Measurements from ENCODE around the gene RNF135. TPM values are rescaled to one million over a fixed set of nuclear protein-coding genes. Genes with fewer than 3 reads are reported as not detected.
A peak's percentile ranks its signal among the peaks of the same experiment; 100 is the strongest.

RNF135 gene
- polyA plus RNA-seq, 1 donor (not counting 4 experiments of a cell fraction or from before 2014, with no cell fraction given): 13.6 TPM

DNA sequence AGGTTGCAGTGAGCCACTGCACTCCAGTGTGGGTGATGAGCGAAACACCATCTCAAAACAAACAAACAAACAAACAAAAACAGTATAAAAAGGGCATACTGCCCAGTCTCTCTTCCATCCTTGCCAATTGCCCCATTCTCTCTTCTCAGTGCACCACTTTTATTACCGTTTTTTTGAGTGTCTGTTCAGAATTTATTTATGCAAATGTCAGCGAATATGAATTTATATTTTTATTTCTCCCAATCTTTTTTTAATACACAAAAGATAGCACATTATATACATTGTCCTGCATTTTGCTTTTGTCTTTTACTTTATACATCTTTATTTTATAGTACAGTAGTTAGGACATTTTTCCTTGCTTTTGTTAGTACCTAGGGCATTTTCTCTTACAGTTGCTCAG lies 19.6 kb downstream of the RNF135 start:
- Histone ChIP-seq H3K27ac (ENCODE audit: control insufficient read depth, insufficient read depth, low read length) (no peak overlapping the region), H3K79me2 (ENCODE audit: control insufficient read depth, insufficient read depth, low read length) (no peaks in the 10 kb centered on the region), H3K36me3 (ENCODE audit: control insufficient read depth in 2 of 2, extremely low read depth in 1 of 2, insufficient read depth in 2 of 2, low read length in 2 of 2) (peaks cover 3 to 9% of the 10 kb centered on the region in 2 experiments), H4K20me1 (ENCODE audit: control insufficient read depth, extremely low read depth, insufficient read depth, low read length) (no peaks in the 10 kb centered on the region), H2AFZ (ENCODE audit: control insufficient read depth, low read length) (no peak overlapping the region), H3K27me3 (ENCODE audit: control insufficient read depth, extremely low read depth, insufficient read depth, low read length) (no peaks in the 10 kb centered on the region), H3K4me3 (ENCODE audit: control insufficient read depth in 2 of 3, extremely low read depth in 1 of 3, insufficient read depth in 2 of 3, low read depth in 1 of 3, low read length in 3 of 3) (no peak overlapping the region), H3K4me1 (ENCODE audit: control insufficient read depth, extremely low read depth, insufficient read depth, low read length) (no peaks in the 10 kb centered on the region), H3K9me1 (ENCODE audit: control insufficient read depth, extremely low read depth, insufficient read depth, low read length) (no peaks in the 10 kb centered on the region), H3K4me2 (ENCODE audit: control insufficient read depth, extremely low read depth, insufficient read depth, low read depth, low read length) (no peak overlapping the region), H3K9me3 (ENCODE audit: control insufficient read depth, low read depth, low read length) (no peaks in the 10 kb centered on the region), H3K9ac (ENCODE audit: control insufficient read depth, extremely low read depth, insufficient read depth, low read length) (no peak overlapping the region)
- no peak for DNase-seq (ENCODE audit: low read depth, low spot score)
- no peak for FAIRE-seq
- TF ChIP-seq, protein P1, sequence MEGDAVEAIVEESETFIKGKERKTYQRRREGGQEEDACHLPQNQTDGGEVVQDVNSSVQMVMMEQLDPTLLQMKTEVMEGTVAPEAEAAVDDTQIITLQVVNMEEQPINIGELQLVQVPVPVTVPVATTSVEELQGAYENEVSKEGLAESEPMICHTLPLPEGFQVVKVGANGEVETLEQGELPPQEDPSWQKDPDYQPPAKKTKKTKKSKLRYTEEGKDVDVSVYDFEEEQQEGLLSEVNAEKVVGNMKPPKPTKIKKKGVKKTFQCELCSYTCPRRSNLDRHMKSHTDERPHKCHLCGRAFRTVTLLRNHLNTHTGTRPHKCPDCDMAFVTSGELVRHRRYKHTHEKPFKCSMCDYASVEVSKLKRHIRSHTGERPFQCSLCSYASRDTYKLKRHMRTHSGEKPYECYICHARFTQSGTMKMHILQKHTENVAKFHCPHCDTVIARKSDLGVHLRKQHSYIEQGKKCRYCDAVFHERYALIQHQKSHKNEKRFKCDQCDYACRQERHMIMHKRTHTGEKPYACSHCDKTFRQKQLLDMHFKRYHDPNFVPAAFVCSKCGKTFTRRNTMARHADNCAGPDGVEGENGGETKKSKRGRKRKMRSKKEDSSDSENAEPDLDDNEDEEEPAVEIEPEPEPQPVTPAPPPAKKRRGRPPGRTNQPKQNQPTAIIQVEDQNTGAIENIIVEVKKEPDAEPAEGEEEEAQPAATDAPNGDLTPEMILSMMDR (optimal IDR thresholded peaks at IDR 0.05 in 1 of 3, IDR thresholded peaks at IDR 0.05 in 1 of 3, conservative IDR thresholded peaks at IDR 0.05 in 1 of 3; ENCODE audit: extremely low read depth in 1 of 3, insufficient read depth in 2 of 3, low read length in 3 of 3): no peak
- no peak for TF ChIP-seq EZH2 (IDR thresholded peaks at IDR 0.05; ENCODE audit: low read length)
- dilution Hi-C loops (cut with MboI; ENCODE audit: extremely low pct_ligation_motif_present, low sequenced_read_pairs): no loop called here

DNA sequence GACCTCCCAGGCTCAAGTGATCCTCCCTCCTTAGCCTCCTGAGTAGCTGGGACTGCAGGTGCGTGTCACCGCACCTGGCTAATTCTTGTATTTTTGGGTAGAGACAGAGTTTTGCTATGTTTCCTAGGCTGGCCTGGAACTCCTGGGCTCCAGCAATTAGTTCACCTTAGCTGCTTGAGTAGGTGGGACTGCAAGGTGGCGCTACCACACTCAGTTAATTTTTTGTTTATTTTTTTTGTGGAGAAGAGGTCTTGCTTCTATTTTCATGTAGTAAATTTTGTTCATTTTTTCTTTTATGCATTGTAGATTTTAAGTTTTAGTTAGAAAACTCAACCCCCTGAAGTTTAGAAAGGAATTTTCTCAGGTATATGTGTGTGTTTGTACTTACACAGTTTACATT lies 21.7 kb downstream of the RNF135 start:
- DNase-seq (ENCODE audit: low read depth, low spot score): no peak
- Histone ChIP-seq H3K27me3 (ENCODE audit: control insufficient read depth, extremely low read depth, insufficient read depth, low read length) (no peaks in the 10 kb centered on the region), H3K9ac (ENCODE audit: control insufficient read depth, extremely low read depth, insufficient read depth, low read length) (no peak overlapping the region), H2AFZ (ENCODE audit: control insufficient read depth, low read length) (no peak overlapping the region), H3K9me1 (ENCODE audit: control insufficient read depth, extremely low read depth, insufficient read depth, low read length) (no peaks in the 10 kb centered on the region), H3K4me2 (ENCODE audit: control insufficient read depth, extremely low read depth, insufficient read depth, low read depth, low read length) (no peak overlapping the region), H3K9me3 (ENCODE audit: control insufficient read depth, low read depth, low read length) (no peaks in the 10 kb centered on the region), H3K4me1 (ENCODE audit: control insufficient read depth, extremely low read depth, insufficient read depth, low read length) (no peaks in the 10 kb centered on the region), H4K20me1 (ENCODE audit: control insufficient read depth, extremely low read depth, insufficient read depth, low read length) (no peaks in the 10 kb centered on the region), H3K4me3 (ENCODE audit: control insufficient read depth in 2 of 3, extremely low read depth in 1 of 3, insufficient read depth in 2 of 3, low read depth in 1 of 3, low read length in 3 of 3) (no peak overlapping the region), H3K27ac (ENCODE audit: control insufficient read depth, insufficient read depth, low read length) (no peak overlapping the region), H3K79me2 (ENCODE audit: control insufficient read depth, insufficient read depth, low read length) (no peaks in the 10 kb centered on the region), H3K36me3 (ENCODE audit: control insufficient read depth in 2 of 2, extremely low read depth in 1 of 2, insufficient read depth in 2 of 2, low read length in 2 of 2) (peaks cover 0 to 4% of the 10 kb centered on the region in 2 experiments)
- dilution Hi-C loops (cut with MboI; ENCODE audit: extremely low pct_ligation_motif_present, low sequenced_read_pairs): no loop called here
- TF ChIP-seq, protein P1 (optimal IDR thresholded peaks at IDR 0.05 in 1 of 3, IDR thresholded peaks at IDR 0.05 in 1 of 3, conservative IDR thresholded peaks at IDR 0.05 in 1 of 3; ENCODE audit: extremely low read depth in 1 of 3, insufficient read depth in 2 of 3, low read length in 3 of 3): peak in 1 of 3 experiments; percentile 4
- no peak for TF ChIP-seq EZH2 (IDR thresholded peaks at IDR 0.05; ENCODE audit: low read length)
- no peak for FAIRE-seq
